Adipocyte (in vitro differentiated cells): ENCODE data around the gene MPRIP.

Experiments used
- DNase-seq: peaks from one replicate; pipeline ENCODE4 v3.0.0-alpha.2; 2015; ENCODE audit warnings: low read depth
- H3K27me3 ChIP-seq: replicated peaks from 2 replicates; pipeline ENCODE4 v1.7.0; 2013; ENCODE audit warnings: mild to moderate bottlenecking, low read length, moderate library complexity; ENCODE audit not compliant: control insufficient read depth, insufficient read depth
- H3K36me3 ChIP-seq: 2 replicates; pipeline ENCODE4 v1.7.0; 2013; ENCODE audit warnings: low read length, mild to moderate bottlenecking, moderate library complexity; ENCODE audit not compliant: control insufficient read depth, insufficient read depth, severe bottlenecking
- H3K4me1 ChIP-seq: 2 replicates; pipeline ENCODE4 v1.7.0; 2013; ENCODE audit warnings: mild to moderate bottlenecking, low read length, moderate library complexity; ENCODE audit not compliant: control insufficient read depth, insufficient read depth
- H3K4me3 ChIP-seq: 2 replicates; pipeline ENCODE4 v1.7.0; 2013; ENCODE audit warnings: mild to moderate bottlenecking, low read length, moderate library complexity
- H3K9ac ChIP-seq: 2 replicates; pipeline ENCODE4 v1.7.0; 2013; ENCODE audit warnings: mild to moderate bottlenecking, low read length, moderate library complexity
- H3K9me3 ChIP-seq: 2 replicates; pipeline ENCODE4 v1.7.0; 2013; ENCODE audit warnings: mild to moderate bottlenecking, low read length, moderate library complexity; ENCODE audit not compliant: control insufficient read depth

The MPRIP gene

DNA sequence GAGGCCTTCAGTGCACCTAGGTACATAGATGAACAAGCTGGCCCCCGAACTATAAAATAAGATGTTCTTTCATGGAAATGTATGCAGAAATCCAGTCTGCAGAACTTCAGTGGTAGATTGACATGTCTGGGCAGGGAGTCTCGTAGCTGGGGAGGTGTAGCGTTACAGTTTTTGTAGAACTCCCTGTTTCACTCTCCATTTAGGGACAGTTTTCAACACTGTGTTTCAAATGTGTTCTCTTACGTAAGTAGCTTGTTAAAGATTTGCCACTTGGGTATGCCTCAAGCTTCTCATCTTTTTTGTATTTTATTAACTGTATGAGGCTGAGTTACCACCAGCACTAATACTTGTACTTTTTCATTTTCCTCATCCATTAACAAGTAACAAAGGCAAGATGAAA is 117.3 kb downstream of the MPRIP start:
- Histone ChIP-seq H3K36me3 (peaks cover 90% of the 10 kb centered on the region), H3K9ac (no peak overlapping the region), H3K4me3 (no peak overlapping the region), H3K9me3 (no peaks in the 10 kb centered on the region), H3K4me1 (peaks cover 20% of the 10 kb centered on the region), H3K27me3 (no peaks in the 10 kb centered on the region)
- DNase-seq = no peak

- DNase-seq = no peak
- H3K36me3 ChIP-seq = peaks cover 92% of the 10 kb centered on the region
- no peak overlapping the region for H3K9ac ChIP-seq
- peaks cover 12% of the 10 kb centered on the region for H3K4me1 ChIP-seq
- no peaks in the 10 kb centered on the region for H3K9me3 ChIP-seq
- H3K27me3 ChIP-seq = no peaks in the 10 kb centered on the region
- H3K4me3 ChIP-seq = no peak overlapping the region
Observed at GRCh38 chr17:17161121-17161520, 118.9 kb downstream of the MPRIP start.

GRCh38 chr17:17161759-17162158 is 119.5 kb downstream of the MPRIP start:
- no peak for DNase-seq
- H3K27me3 ChIP-seq = no peaks in the 10 kb centered on the region
- no peak overlapping the region for H3K9ac ChIP-seq
- H3K4me3 ChIP-seq = no peak overlapping the region
- H3K9me3 ChIP-seq = no peaks in the 10 kb centered on the region
- H3K36me3 ChIP-seq = peaks cover 95% of the 10 kb centered on the region
- peaks cover 6% of the 10 kb centered on the region for H3K4me1 ChIP-seq

GRCh38 chr17:17164156-17164555 is 121.9 kb downstream of the MPRIP start:
- no peaks in the 10 kb centered on the region for H3K9me3 ChIP-seq
- peaks cover 99% of the 10 kb centered on the region for H3K36me3 ChIP-seq
- H3K4me3 ChIP-seq = no peak overlapping the region
- no peaks in the 10 kb centered on the region for H3K27me3 ChIP-seq
- H3K4me1 ChIP-seq = no peaks in the 10 kb centered on the region
- no peak overlapping the region for H3K9ac ChIP-seq
- DNase-seq = no peak

DNA sequence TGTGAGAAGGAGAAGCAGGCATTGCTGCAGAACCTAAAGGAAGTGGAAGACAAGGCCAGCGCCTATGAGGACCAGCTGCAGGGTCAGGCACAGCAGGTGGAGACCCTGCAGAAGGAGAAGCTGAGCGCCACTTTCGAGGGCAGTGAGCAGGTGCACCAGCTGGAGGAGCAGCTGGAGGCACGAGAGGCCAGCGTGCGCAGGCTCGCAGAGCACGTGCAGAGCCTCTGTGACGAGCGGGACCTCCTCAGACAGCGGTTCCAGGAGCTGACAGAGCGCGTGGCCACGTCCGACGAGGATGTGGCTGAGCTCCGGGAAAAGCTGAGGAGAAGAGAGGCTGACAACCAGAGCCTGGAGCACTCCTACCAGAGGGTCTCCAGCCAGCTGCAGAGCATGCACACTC is 122.4 kb downstream of the MPRIP start:
- DNase-seq = no peak
- Histone ChIP-seq H3K9me3 (no peaks in the 10 kb centered on the region), H3K9ac (no peak overlapping the region), H3K4me1 (no peaks in the 10 kb centered on the region), H3K36me3 (peaks cover 99% of the 10 kb centered on the region), H3K4me3 (no peak overlapping the region), H3K27me3 (no peaks in the 10 kb centered on the region)

DNA sequence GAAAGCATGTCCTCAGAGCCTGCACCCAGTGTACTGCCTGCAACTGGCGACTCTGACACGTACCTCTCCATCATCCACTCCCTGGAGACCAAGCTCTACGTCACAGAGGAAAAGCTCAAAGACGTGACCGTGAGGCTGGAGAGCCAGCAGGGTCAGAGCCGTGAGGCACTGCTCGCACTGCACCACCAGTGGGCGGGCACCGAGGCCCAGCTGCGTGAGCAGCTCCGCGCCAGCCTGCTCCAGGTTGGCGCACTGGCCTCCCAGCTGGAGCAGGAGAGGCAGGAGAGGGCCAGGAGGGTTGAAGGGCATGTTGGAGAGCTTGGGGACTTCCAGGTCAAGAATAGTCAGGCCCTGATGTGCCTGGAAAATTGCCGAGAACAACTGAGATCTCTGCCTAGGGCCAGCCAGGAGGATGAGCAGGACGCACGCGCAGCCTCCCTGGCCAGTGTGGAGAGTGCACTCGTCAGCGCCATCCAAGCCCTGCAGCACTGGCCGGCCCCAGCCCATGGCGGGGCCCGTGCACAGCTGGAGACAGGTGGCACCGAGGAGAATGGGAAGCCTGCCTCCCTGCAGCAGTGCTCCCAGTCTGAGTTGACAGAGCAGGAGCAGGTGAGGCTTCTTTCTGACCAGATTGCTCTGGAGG is 123.5 kb downstream of the MPRIP start:
- no peaks in the 10 kb centered on the region for H3K9me3 ChIP-seq
- DNase-seq = no peak
- H3K36me3 ChIP-seq = peaks cover 88% of the 10 kb centered on the region
- no peak overlapping the region for H3K4me3 ChIP-seq
- H3K9ac ChIP-seq = no peak overlapping the region
- H3K27me3 ChIP-seq = no peaks in the 10 kb centered on the region
- H3K4me1 ChIP-seq = no peaks in the 10 kb centered on the region

DNA sequence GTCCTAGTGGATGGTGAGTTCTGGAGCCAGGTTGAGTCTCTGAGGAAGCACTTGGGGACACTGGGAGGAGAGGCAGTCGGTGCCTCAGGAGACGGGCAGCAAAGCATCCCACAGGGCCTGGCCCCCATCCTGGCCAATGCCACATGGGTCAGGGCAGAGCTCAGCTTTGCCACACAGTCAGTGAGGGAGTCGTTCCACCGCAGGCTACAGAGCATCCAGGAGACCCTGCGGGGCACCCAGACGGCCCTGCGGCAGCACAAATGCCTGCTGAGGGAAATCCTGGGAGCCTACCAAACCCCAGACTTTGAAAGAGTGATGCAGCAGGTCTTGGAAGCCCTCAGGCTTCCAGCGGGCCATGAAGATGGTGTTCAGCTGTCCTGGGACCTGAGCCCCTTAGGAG is 124.2 kb downstream of the MPRIP start:
- H3K27me3 ChIP-seq = no peaks in the 10 kb centered on the region
- no peak for DNase-seq
- no peak overlapping the region for H3K9ac ChIP-seq
- H3K4me3 ChIP-seq = no peak overlapping the region
- peaks cover 82% of the 10 kb centered on the region for H3K36me3 ChIP-seq
- no peaks in the 10 kb centered on the region for H3K4me1 ChIP-seq
- H3K9me3 ChIP-seq = no peaks in the 10 kb centered on the region

- no peaks in the 10 kb centered on the region for H3K27me3 ChIP-seq
- no peaks in the 10 kb centered on the region for H3K9me3 ChIP-seq
- H3K4me1 ChIP-seq = no peaks in the 10 kb centered on the region
- no peak for DNase-seq
- no peak overlapping the region for H3K4me3 ChIP-seq
- H3K36me3 ChIP-seq = peaks cover 80% of the 10 kb centered on the region
- no peak overlapping the region for H3K9ac ChIP-seq
Observed at GRCh38 chr17:17167356-17167755, 125.1 kb downstream of the MPRIP start.

DNA sequence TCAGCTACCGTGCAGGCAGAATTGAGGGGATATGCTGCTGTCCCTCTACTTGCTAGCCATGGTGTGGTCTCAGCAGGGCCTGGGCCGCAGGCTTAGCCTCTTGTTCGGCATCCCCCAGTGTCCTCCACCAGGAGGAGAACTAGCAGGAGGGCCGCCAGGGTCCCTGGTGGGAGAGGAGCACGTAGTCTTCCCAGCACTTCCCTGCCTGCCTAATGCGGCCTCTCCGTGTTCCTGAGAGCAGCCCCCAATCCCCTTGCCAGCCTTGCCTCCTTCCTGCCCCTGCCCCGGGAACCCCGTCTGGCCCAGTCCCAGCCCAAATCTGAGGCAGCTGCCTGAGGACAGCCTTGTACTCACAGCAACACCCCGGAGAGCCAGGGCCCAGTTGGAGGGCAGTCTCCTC is 125.7 kb downstream of the MPRIP start:
- Histone ChIP-seq H3K4me3 (no peak overlapping the region), H3K4me1 (no peaks in the 10 kb centered on the region), H3K9me3 (no peaks in the 10 kb centered on the region), H3K36me3 (peaks cover 80% of the 10 kb centered on the region), H3K27me3 (no peaks in the 10 kb centered on the region), H3K9ac (no peak overlapping the region)
- no peak for DNase-seq

GRCh38 chr17:17168401-17168800 is 126.1 kb downstream of the MPRIP start:
- Histone ChIP-seq H3K4me3 (no peak overlapping the region), H3K36me3 (peaks cover 80% of the 10 kb centered on the region), H3K4me1 (no peaks in the 10 kb centered on the region), H3K9me3 (no peaks in the 10 kb centered on the region), H3K9ac (no peak overlapping the region), H3K27me3 (no peaks in the 10 kb centered on the region)
- DNase-seq = no peak

- Histone ChIP-seq H3K27me3 (no peaks in the 10 kb centered on the region), H3K4me1 (no peaks in the 10 kb centered on the region), H3K4me3 (no peak overlapping the region), H3K9ac (no peak overlapping the region), H3K36me3 (peaks cover 80% of the 10 kb centered on the region), H3K9me3 (no peaks in the 10 kb centered on the region)
- no peak for DNase-seq
Observed at GRCh38 chr17:17169396-17169795, 127.1 kb downstream of the MPRIP start.

DNA sequence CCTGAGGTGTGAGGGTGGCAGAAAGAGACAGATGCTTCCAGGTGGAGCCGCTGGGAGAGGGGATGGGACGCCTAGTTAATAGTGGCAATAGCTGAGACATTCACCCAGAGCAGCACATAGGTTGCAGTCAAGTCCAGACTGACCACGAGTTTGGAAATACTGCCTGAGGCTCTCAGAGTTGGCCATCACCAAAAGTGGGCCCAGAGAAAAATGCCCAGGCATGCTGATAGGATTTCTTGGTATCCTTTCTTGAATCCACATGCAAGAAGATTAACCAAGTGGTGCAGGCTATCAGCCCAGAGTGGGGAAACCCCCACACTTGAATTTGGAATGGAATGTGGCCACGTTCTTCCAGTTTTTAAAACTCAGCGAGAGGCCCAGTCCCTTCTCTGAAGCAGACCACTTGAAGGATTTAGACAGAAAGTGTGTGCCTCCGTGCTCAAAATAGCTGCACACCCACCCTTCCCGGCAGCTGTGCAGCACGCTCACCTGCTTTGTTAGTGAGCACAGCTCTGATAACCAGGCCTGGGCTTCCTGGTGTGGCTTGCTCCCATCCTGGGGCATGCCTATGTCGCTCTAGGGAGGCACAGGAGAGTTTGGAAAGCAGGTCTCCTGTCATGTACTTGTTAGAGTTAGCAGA is 128.2 kb downstream of the MPRIP start:
- peaks cover 80% of the 10 kb centered on the region for H3K36me3 ChIP-seq
- no peaks in the 10 kb centered on the region for H3K9me3 ChIP-seq
- H3K27me3 ChIP-seq = no peaks in the 10 kb centered on the region
- no peaks in the 10 kb centered on the region for H3K4me1 ChIP-seq
- H3K4me3 ChIP-seq = no peak overlapping the region
- peak; percentile 86 for DNase-seq
- no peak overlapping the region for H3K9ac ChIP-seq
